CD4-positive, alpha-beta T cell treated with Interleukin-10 for 1 hour (primary cell): Measurements from ENCODE around the gene DDX46.
"Not testable (repeated sequence)": the region's sequence is repeated elsewhere in the genome, so short reads cannot be mapped to it uniquely, and the experiment has no call there.

Experiments
- DNase-seq: peaks from one replicate; pipeline ENCODE4 v3.0.0-alpha.2; 2020

Gene DDX46, protein sequence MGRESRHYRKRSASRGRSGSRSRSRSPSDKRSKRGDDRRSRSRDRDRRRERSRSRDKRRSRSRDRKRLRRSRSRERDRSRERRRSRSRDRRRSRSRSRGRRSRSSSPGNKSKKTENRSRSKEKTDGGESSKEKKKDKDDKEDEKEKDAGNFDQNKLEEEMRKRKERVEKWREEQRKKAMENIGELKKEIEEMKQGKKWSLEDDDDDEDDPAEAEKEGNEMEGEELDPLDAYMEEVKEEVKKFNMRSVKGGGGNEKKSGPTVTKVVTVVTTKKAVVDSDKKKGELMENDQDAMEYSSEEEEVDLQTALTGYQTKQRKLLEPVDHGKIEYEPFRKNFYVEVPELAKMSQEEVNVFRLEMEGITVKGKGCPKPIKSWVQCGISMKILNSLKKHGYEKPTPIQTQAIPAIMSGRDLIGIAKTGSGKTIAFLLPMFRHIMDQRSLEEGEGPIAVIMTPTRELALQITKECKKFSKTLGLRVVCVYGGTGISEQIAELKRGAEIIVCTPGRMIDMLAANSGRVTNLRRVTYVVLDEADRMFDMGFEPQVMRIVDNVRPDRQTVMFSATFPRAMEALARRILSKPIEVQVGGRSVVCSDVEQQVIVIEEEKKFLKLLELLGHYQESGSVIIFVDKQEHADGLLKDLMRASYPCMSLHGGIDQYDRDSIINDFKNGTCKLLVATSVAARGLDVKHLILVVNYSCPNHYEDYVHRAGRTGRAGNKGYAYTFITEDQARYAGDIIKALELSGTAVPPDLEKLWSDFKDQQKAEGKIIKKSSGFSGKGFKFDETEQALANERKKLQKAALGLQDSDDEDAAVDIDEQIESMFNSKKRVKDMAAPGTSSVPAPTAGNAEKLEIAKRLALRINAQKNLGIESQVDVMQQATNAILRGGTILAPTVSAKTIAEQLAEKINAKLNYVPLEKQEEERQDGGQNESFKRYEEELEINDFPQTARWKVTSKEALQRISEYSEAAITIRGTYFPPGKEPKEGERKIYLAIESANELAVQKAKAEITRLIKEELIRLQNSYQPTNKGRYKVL

DNA sequence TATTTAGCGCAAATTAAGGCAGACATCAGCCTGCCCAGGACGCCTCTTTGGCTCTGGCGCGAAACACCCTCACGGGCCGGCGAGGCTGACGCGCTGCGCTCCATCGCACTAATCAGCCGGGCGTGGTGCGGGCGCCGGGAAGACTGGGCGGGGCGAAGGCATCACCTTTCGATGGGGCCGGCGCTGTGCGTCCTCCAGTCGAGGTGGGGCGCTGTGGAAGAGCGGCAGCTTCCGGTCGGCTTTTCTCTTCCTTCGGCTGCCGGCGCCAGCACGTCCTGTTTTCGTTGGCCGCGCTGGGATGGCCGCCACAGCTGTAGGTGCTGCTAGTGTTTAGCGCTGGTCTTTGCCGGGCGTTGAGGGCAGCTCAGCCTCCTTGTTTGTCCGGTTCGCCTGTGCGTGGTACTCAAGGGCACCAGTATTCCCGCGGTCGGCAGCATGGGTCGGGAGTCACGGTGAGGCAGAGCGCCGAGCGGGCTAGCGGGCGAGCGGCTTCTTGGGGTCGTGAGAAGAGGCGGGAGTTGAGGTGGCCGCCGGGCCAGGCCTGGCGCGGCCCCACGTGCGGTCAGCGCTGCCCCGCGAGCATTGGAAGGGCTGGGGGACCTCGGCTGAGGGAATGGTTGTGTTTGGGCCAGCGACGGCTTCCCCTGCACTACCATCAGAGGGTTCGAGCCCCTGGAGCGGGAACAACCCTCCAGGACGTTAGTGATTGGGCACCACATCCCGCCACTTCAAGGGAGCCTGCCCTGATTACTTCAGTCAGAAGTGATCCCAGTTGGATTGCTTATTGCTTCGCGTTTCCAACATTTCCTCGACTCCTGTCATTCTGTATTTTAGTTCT, at the start of gene DDX46:
Gene DDX46, plus strand, starts transcription at position 276 of the 838 bp plus-strand sequence. Its CDS starts 160 bp downstream, at position 436.
- peak; percentile 95 for DNase-seq

DNA sequence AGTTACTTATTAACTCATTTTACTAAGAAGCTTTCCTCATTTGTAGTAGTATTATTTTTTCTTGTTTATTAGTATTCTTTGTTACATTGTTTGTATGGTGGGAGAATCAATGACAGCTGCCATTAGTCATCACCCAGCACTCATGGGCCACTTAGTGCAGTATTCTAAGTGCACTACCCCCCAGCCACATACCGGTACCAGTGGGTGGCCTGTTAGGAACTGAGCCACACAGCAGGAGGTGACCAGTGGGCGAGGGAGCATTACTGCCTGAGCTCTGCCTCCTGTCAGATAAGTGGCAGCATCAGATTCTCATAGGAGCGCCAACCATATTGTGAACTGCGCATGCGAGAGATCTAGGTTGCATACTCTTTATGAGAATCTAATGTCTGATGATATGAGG, 44.5 kb upstream of the DDX46 start:
- no peak for DNase-seq

- no peak for DNase-seq
These were observed 44.0 kb upstream of the DDX46 start for GRCh38 chr5:134714541-134714940.

DNA sequence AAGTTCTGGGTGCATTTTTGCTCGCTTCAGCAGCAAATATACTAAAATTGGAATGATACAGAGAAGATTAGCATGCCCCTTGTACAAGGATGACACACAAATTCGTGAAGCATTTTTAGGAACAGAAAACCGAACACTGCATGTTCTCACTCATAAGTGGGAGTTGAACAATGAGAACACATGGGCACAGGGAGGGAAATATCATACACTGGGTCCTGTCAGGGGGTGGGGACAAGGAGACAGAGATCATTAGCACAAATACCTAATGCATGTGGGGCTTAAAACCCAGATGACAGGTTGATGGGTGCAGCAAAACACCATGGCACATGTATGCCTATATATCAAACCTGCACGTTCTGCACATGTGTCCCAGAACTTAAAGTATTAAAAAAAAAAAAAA, 43.1 kb upstream of the DDX46 start:
- DNase-seq, result not testable (repeated sequence)

DNA sequence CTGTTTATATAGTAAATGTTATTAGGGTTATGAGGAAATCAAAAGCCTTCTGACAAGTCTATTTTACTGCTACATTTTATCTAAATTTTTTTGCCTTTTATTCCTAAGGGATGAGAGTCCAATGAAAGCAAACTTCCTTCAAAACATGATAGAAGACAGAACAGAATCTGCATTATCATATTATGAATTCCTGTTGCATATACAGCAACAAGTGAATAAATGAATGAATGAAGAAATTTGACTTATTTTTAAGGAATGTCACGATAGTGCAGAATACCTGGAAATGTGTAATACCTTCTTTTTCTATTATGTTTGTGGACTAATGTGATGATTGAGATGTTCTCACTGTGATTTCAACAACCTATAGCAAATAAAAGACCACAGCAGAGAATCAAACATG, 33.7 kb upstream of the DDX46 start:
- DNase-seq, result no peak

DNA sequence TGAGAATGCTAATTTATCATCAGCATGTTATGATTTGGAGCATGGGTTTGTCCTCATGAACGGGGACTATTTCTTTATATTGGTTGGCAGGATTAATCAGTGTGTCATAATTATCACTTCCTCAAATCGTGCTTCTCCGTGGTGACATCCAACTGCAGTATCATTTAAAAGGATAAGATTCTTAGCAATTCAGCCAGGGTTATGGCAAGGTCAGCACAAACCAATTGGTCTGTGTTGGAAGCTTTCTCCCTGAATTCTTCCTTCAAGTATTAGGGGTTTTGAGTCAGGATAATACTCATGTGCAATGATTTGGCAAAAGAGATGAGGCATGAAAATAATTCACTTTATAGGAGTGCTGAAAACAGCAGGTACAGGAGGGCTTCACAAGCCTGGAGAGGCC, 25.8 kb upstream of the DDX46 start:
- no peak for DNase-seq

DNA sequence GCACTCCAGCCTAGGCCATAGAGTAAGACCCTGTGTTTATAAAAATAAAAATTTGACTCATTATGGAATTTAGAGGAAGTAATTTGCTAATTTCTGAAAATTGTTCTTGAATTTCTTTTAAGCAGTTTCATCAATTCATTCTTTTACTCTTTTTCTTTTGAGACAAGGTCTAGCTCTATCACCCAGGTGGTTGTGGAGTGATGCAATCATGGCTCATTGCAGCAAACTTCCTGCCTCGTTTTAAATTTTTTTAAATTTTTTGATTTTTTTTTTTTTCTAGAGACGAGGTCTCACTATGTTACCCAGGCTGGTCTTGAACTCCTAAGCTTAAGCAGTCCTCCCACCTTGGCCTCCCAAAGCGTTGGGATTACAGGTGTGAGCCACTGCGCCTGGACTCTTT, 23.3 kb upstream of the DDX46 start:
- DNase-seq, result no peak

- DNase-seq, result no peak
These were observed 22.3 kb upstream of the DDX46 start for GRCh38 chr5:134736173-134736812.

DNA sequence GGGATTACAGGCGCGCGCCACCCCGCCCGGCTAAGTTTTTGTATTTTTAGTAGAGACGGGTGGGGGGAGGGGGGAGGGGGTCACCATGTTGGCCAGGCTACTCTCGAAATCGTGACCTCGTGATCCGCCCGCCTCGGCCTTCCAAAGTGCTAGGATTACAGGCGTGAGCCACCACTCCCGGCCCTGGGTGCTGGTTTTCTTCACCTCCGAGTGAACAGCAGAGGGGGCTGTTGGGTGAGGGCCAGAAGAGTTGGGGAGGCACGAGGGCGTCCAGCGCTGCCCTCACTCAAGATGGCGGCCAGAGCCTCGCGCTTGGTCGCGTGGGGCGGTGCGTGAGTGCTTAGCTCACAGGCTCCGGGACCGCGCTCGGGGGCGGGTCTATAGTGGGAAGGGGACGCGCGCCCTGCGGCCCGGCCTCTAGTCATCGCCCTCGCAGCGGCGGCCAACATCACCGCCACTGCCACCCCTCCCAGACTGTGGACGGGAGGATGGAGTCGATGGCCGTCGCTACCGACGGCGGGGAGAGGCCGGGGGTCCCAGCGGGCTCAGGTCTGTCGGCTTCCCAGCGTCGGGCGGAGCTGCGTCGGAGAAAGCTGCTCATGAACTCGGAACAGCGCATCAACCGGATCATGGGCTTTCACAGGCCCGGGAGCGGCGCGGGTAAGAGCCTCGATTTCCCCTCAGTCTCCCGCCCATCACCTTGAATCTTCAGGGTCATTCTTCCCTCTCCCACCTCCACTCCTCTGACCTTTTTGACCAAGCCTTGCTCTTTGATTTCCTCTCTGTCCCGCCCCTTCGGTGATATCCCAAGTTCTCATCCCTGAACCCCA, 20.2 kb upstream of the DDX46 start, which contains the start of gene CAMLG:
Gene CAMLG, plus strand, starts transcription at position 416 of the 830 bp plus-strand sequence. Its CDS starts 73 bp downstream, at position 489.
- peak; percentile 98 for DNase-seq

- DNase-seq, result peak; percentile 43
These were observed 19.5 kb upstream of the DDX46 start for GRCh38 chr5:134738963-134739661.

GRCh38 chr5:134741052-134741451, 17.5 kb upstream of the DDX46 start:
- no peak for DNase-seq

DNA sequence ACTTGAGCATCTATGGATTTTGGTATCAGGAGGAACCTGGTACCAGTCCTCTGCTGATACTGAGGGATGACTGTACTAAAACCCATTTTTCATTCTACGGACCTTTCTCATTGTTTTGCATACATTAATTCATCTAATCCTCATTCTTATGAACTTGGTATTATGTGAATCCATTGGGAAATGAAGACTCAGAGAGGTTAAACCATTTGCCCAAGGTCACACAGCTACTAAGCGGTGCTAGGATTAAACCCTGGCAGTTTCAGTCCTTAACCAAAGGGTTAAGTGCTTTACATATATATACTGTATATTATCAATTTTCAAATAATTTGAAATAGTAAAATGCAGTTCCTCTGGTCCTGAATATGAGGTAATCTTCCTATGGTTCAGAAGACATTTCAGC, 16.4 kb upstream of the DDX46 start:
- DNase-seq, result no peak

DNA sequence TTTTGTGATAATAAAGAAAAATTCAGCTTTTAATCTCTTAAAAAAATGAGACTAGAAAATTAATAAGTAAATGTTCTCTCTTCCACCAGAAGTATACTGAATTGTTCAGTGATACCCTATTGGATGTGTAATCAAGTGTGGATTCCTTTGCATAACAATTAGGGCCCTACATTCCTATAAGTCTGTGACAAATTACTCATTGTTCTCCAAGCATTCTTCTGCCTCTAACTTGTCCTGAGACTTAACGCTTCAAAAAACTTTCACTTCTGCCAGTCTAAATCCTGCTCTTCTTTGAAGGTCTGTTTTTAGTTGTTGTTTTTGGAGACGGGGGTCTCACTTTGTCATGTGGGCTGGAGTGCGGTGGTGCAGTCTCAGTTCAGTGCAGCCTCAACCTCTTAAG, 9.2 kb upstream of the DDX46 start:
- no peak for DNase-seq

- no peak for DNase-seq
These were observed 439 bp upstream of the DDX46 start for GRCh38 chr5:134758176-134758503.

- DNase-seq, result not testable (repeated sequence)
These were observed 9.1 kb downstream of the DDX46 start for GRCh38 chr5:134767528-134768291.

DNA sequence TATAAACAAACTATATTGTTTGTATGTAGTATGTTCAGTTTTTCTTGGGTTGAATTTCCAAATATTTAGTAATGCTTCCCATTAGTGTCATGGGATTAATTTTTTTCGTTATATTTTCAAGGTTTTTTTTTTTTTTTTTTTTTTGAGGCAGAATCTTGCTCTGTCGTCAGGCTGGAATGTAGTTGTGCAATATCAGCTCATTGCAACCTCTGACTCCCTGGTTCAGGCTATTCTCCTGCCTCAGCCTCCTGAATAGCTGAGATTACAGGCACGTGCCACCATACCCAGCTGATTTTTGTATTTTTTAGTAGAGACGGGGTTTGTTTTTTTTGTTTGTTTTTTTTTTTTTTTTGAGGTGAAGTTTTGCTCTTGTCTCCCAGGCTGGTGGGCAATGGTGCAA, 10.6 kb downstream of the DDX46 start:
- DNase-seq, result no peak

- no peak for DNase-seq
These were observed 14.0 kb downstream of the DDX46 start for GRCh38 chr5:134772461-134773125.

GRCh38 chr5:134777366-134777765, 18.8 kb downstream of the DDX46 start:
- no peak for DNase-seq

DNA sequence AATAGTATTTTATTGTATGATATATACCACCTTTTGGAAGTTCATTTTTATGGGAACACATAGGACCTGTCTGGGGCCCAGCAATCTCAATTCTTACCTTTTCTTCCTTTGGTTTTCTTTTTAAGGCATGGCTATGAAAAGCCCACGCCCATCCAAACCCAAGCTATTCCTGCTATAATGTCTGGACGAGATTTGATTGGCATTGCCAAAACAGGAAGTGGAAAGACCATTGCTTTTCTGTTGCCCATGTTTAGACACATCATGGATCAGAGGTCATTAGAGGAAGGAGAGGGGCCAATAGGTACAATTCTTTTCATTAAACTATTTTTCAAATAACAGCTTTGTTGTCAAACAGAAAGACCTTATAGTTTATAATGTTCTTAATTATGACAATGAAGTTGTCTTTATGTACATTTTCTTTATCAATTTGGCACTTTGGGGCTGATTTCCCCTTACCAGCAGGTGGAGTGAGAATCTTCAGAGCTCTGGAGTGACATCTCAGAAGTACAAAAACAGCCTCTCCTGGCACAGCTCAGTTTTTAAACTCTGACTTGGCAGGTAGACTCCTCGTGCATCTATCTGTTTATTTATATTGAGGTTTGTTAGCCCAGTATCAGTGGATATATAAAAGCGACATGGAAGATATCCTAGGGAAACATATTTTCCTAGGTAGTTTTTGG, 25.8 kb downstream of the DDX46 start:
- DNase-seq, result peak; percentile 28
